GM12891 (cell line): ENCODE data around the gene THEM4.

Experiments used
- POLR2A ChIP-seq: IDR thresholded peaks from 2 replicates; pipeline ENCODE4 v1.6.1; 2011; ENCODE audit warnings: low read depth, low read length, control low read depth
- POLR2AphosphoS5 ChIP-seq: IDR thresholded peaks from 2 replicates; pipeline ENCODE4 v1.6.1; 2011; ENCODE audit warnings: low read depth, low read length, control low read depth
- SPI1 ChIP-seq: IDR thresholded peaks from 2 replicates; pipeline ENCODE4 v1.6.1; 2011; ENCODE audit warnings: low read depth, low read length, control low read depth
- TAF1 ChIP-seq: IDR thresholded peaks from 2 replicates; pipeline ENCODE4 v1.6.1; 2011; ENCODE audit warnings: low read depth, low read length, control low read depth

GRCh38 chr1:151831256-151831591 is 78.1 kb downstream of the THEM4 start:
- no peak for TF ChIP-seq POLR2A
- TF ChIP-seq TAF1, result no peak
- no peak for TF ChIP-seq SPI1
- no peak for TF ChIP-seq POLR2AphosphoS5
